NCI-H1105 (cell line): ENCODE measurements around the gene IFNA16.
"Not testable (repeated sequence)": the region's sequence is repeated elsewhere in the genome, so short reads cannot be mapped to it uniquely, and the experiment has no call there.

Experiments used
- DNase-seq: peaks from one replicate; lab custom pipeline; 2025; lab: John Stamatoyannopoulos, UW

IFNA16 gene

GRCh38 chr9:21194867-21195776, 22.0 kb downstream of the IFNA16 start:
- DNase-seq, result not testable (repeated sequence)

- DNase-seq, result not testable (repeated sequence)
Observed at GRCh38 chr9:21187487-21187886, 29.6 kb downstream of the IFNA16 start, which contains the start of gene IFNA4. IFNA4 (minus strand) TSS chr9:21187587; CDS start chr9:21187531, 56 bp downstream.

- DNase-seq, result not testable (repeated sequence)
Observed at GRCh38 chr9:21182810-21183736, 34.0 kb downstream of the IFNA16 start.

GRCh38 chr9:21174671-21175070, 42.4 kb downstream of the IFNA16 start:
- no peak for DNase-seq

GRCh38 chr9:21172156-21172555, 45.0 kb downstream of the IFNA16 start:
- no peak for DNase-seq

GRCh38 chr9:21171351-21171750, 45.8 kb downstream of the IFNA16 start:
- no peak for DNase-seq

- not testable (repeated sequence) for DNase-seq
Observed at GRCh38 chr9:21166560-21166959, 50.6 kb downstream of the IFNA16 start, which contains the start of gene IFNA21. IFNA21 (minus strand) TSS chr9:21166660; CDS start chr9:21166612, 48 bp downstream.
